Prostate gland (tissue), 2 donors: ENCODE data around the gene GAREM1.

Source experiments
- POLR2A ChIP-seq: fragments of 450-650 bp; IDR thresholded peaks from one replicate; pipeline ENCODE4 v1.6.1; 2016; ENCODE audit warnings: antibody characterized with exemption, mild to moderate bottlenecking
- TF ChIP-seq, protein P1 (sequence below), 4 experiments: fragments of 200-600 bp in 2 of 4; fragments of 450-650 bp in 2 of 4; sonication (generic) in 2 of 4; IDR thresholded peaks; 1 replicate in 3 of 4; 2 replicates in 1 of 4; pipeline ENCODE4 v1.5.1; 2016 to 2019; ENCODE audit warnings: antibody characterized with exemption in 4 of 4, mild to moderate bottlenecking in 2 of 4, moderate library complexity in 2 of 4

DNA sequence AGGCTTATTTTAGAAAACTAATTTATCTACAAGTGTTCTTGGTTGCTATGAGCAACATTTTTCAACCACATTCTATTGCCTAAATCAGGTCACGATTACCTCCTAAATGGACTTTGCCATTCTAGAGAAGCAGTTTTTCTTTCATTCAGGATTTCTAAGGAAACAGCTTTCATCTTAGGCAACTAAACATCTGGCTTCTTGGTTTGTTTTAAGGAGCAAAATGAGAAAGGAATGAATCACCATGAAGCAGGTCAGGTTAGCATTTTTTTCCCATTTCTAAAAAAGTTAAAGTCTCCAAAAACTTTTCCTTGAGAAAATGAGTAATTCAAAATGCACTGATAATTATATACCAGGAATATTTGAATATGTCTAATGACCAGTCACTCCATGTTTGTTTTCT is 114.8 kb downstream of the GAREM1 start:
- TF ChIP-seq, protein P1, sequence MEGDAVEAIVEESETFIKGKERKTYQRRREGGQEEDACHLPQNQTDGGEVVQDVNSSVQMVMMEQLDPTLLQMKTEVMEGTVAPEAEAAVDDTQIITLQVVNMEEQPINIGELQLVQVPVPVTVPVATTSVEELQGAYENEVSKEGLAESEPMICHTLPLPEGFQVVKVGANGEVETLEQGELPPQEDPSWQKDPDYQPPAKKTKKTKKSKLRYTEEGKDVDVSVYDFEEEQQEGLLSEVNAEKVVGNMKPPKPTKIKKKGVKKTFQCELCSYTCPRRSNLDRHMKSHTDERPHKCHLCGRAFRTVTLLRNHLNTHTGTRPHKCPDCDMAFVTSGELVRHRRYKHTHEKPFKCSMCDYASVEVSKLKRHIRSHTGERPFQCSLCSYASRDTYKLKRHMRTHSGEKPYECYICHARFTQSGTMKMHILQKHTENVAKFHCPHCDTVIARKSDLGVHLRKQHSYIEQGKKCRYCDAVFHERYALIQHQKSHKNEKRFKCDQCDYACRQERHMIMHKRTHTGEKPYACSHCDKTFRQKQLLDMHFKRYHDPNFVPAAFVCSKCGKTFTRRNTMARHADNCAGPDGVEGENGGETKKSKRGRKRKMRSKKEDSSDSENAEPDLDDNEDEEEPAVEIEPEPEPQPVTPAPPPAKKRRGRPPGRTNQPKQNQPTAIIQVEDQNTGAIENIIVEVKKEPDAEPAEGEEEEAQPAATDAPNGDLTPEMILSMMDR (IDR thresholded peaks at IDR 0.05), result no peak
- TF ChIP-seq POLR2A, result no peak
